HepG2 (cell line): ENCODE results near the gene EEF1AKMT3. TPM values are rescaled to one million over a fixed set of nuclear protein-coding genes. Genes with fewer than 3 reads are reported as not detected.

Experiments used
- ATAC-seq: fragments of 200-7000 bp; cut with Tn5 transposase; 3 replicates; pipeline ENCODE4 v1.9.1; 2020; ENCODE audit warnings: mild to moderate bottlenecking, moderate library complexity
- BruUV-seq: library from RNA; stranded (reverse); fragments of 400-500 nt; replicated peaks from 2 replicates; lab custom pipeline; 2021; lab: Mats Ljungman, UMichigan
- CTCF ChIA-PET: fragments of 300-600 bp; formaldehyde crosslinking; extraction: SDS; loops from one replicate; lab custom pipeline; 2021; ENCODE audit warnings: low total read pairs, inconsistent platforms, low intra/inter-chr PET ratio; lab: Yijun Ruan, JAX
- POLR2A ChIA-PET: fragments of 350-600 bp; sonication (Branson Sonifier 250); formaldehyde crosslinking; loops from one replicate; lab custom pipeline; 2020; ENCODE audit warnings: antibody characterized with exemption, inconsistent platforms; lab: Yijun Ruan, JAX
- DNase-seq: peaks from one replicate; pipeline ENCODE4 v3.0.0-alpha.2; 2015; ENCODE audit warnings: low spot score
- FAIRE-seq: peaks from 3 replicates; lab custom pipeline; 2011; peaks lifted over from hg19 to GRCh38; lab: Jason Lieb, UNC
- H2AFZ ChIP-seq: one replicate; pipeline ENCODE4 v1.6.1; 2011; ENCODE audit warnings: low read length, inconsistent platforms
- H3K27ac ChIP-seq: fragments of 300-600 bp; 3 replicates; pipeline ENCODE4 v1.8.0; 2011; ENCODE audit warnings: mixed run types, mild to moderate bottlenecking, mixed read lengths, low read length, inconsistent platforms; ENCODE audit not compliant: insufficient read depth; ENCODE audit errors: extremely low read length
- H3K27me3 ChIP-seq, 2 experiments: fragments of 200-600 bp in 1 of 2; 2 replicates in 1 of 2; 3 replicates in 1 of 2; pipeline versions ENCODE4 v1.6.0 to v1.8.0; 2011; ENCODE audit warnings: low read length in 2 of 2, mild to moderate bottlenecking in 2 of 2, moderate library complexity in 2 of 2, inconsistent platforms in 1 of 2; ENCODE audit not compliant: insufficient read depth in 2 of 2, control insufficient read depth in 1 of 2
- H3K36me3 ChIP-seq, 2 experiments: fragments of 200-600 bp in 1 of 2; replicated peaks in 1 of 2; 2 replicates in 1 of 2; 3 replicates in 1 of 2; pipeline versions ENCODE4 v1.5.1 to v1.8.0; 2011; ENCODE audit warnings: low read length in 2 of 2, inconsistent platforms in 1 of 2; ENCODE audit not compliant: insufficient read depth in 2 of 2, control insufficient read depth in 1 of 2
- H3K4me1 ChIP-seq: 2 replicates; pipeline ENCODE4 v1.5.1; 2012; ENCODE audit warnings: low read length, inconsistent platforms; ENCODE audit not compliant: insufficient read depth
- H3K4me2 ChIP-seq: 2 replicates; pipeline ENCODE4 v1.6.0; 2011; ENCODE audit warnings: low read depth, low read length, inconsistent platforms
- H3K4me3 ChIP-seq, 3 experiments: fragments of 200-600 bp in 1 of 3; sonication (generic), shearing (Covaris generic) in 1 of 3; replicated peaks in 1 of 3; 2 replicates each; pipeline ENCODE4 v1.5.1; 2011 to 2016; ENCODE audit warnings: low read length in 3 of 3, inconsistent platforms in 2 of 3, low read depth in 2 of 3, mild to moderate bottlenecking in 2 of 3, control low read depth in 1 of 3, mixed read lengths in 1 of 3; ENCODE audit not compliant: insufficient read depth in 1 of 3
- H3K79me2 ChIP-seq: one replicate; pipeline ENCODE4 v1.6.1; 2011; ENCODE audit warnings: low read length, inconsistent platforms; ENCODE audit not compliant: insufficient read depth
- H3K9ac ChIP-seq: 2 replicates; pipeline ENCODE4 v1.6.0; 2011; ENCODE audit warnings: mild to moderate bottlenecking, low read depth, low read length, inconsistent platforms; ENCODE audit not compliant: insufficient read depth
- H3K9me3 ChIP-seq: 2 replicates; pipeline ENCODE4 v1.5.1; 2012; ENCODE audit warnings: mild to moderate bottlenecking, low read length
- H4K20me1 ChIP-seq: 2 replicates; pipeline ENCODE4 v1.6.0; 2011; ENCODE audit warnings: inconsistent platforms, mild to moderate bottlenecking, low read length, moderate library complexity; ENCODE audit not compliant: insufficient read depth
- PHF20 ChIP-seq: sonication (generic); formaldehyde crosslinking; IDR thresholded peaks from 2 replicates; pipeline ENCODE4 v1.5.0; 2020; ENCODE audit warnings: mild to moderate bottlenecking, missing genetic modification reagents
- ZNF747 ChIP-seq: sonication (generic); formaldehyde crosslinking; IDR thresholded peaks from 2 replicates; pipeline ENCODE4 v1.8.1; 2023; ENCODE audit warnings: missing genetic modification reagents, mild to moderate bottlenecking, borderline replicate concordance
- WGBS: methylation state at CpG from one replicate; pipeline ENCODE4 v1.1.6; 2017; ENCODE audit warnings: low lambda C conversion rate; 5-methylcytosine and 5-hydroxymethylcytosine counted together
- in situ Hi-C: cut with HindIII; loops from 2 replicates; pipeline ENCODE4 v1.10.0; 2017; ENCODE audit warnings: low pct_unique_long_range_greater_than_20kb; ENCODE audit not compliant: extremely low pct_ligation_motif_present
- intact Hi-C: fragments of 100-400 bp; cut with micrococcal nuclease; formaldehyde crosslinking; loops from one replicate; pipeline ENCODE4 v1.10.0; 2022; ENCODE audit not compliant: unreplicated experiment
- polyA plus RNA-seq, 8 experiments: library from polyadenylated mRNA; depleted of rRNA in 3 of 8; stranded (reverse) in 7 of 8; unstranded in 1 of 8; fragments of >200 nt; fragmentation: Illumina TruSeq in 4 of 8; extraction: Trizol in 4 of 8; gene quantifications; 2 replicates each; pipeline versions ENCODE4 v1.2.1 to v1.2.3, GENCODE V29; 2011 to 2016; ENCODE audit warnings: low read depth in 4 of 8, missing spikeins in 1 of 8, mixed read lengths in 1 of 8; ENCODE audit not compliant: insufficient read depth in 1 of 8
- total RNA-seq, 5 experiments: library from RNA; depleted of rRNA; stranded (reverse); fragments of >200 nt; fragmentation: Illumina TruSeq; extraction: Trizol; gene quantifications; 2 replicates each; pipeline ENCODE4 v1.2.3, GENCODE V29; 2016; ENCODE audit warnings: low read depth in 1 of 5
- TF ChIP-seq, protein P1 (sequence below): sonication (generic); formaldehyde crosslinking; IDR thresholded peaks from 2 replicates; pipeline ENCODE4 v1.5.0; 2020; ENCODE audit warnings: mild to moderate bottlenecking, missing genetic modification reagents
- TF ChIP-seq, protein P2 (sequence below): sonication (generic); formaldehyde crosslinking; IDR thresholded peaks from one replicate; pipeline ENCODE4 v1.5.1; 2020; ENCODE audit warnings: mild to moderate bottlenecking, missing genetic modification reagents; ENCODE audit errors: not compliant biosample characterization
- TF ChIP-seq, protein P3 (sequence below): sonication (generic); formaldehyde crosslinking; IDR thresholded peaks from 2 replicates; pipeline ENCODE4 v1.8.1; 2022; ENCODE audit warnings: low read depth, mild to moderate bottlenecking, missing genetic modification reagents

EEF1AKMT3 gene
- total and polyA plus RNA-seq, 2 of the 13 experiments (the other 11 are each of a cell fraction or from before 2014, with no cell fraction given): 4.7 to 11.4 TPM

DNA sequence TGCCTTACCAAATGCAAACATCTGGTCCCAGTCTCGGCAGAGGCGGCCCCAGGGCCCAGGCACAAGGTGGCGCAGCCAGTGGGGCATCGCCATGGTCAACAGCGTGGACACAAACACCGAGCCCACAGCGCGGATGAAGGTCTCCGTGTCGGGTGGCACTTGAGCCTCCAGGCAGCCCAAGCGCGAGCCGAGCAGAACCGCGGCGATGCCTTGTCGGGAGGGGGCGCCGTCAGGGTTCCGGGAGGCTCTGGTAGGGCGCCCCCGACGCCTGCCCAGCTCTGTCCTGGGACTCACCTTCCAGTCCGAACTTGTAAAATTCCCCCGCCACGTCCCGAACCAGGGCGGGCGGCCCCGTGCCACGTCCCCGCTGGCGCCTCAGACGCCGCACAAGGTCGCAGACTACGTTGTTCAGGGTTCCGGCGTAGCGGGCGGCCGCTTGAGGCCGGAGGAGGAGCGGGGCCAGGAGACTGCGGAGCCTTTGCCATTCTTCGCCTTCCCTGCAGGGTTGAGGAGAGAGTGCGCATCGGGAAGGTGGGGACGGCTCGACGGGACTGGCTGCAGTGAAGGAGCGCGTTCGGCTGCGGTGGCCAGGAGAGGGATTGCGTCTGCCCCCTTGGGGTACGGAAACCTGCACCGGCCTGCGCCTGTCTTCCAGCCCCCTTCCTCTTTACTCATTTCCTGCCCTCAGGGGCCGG is 7.3 kb upstream of the EEF1AKMT3 start (continued):
- TF ChIP-seq, protein P1, sequence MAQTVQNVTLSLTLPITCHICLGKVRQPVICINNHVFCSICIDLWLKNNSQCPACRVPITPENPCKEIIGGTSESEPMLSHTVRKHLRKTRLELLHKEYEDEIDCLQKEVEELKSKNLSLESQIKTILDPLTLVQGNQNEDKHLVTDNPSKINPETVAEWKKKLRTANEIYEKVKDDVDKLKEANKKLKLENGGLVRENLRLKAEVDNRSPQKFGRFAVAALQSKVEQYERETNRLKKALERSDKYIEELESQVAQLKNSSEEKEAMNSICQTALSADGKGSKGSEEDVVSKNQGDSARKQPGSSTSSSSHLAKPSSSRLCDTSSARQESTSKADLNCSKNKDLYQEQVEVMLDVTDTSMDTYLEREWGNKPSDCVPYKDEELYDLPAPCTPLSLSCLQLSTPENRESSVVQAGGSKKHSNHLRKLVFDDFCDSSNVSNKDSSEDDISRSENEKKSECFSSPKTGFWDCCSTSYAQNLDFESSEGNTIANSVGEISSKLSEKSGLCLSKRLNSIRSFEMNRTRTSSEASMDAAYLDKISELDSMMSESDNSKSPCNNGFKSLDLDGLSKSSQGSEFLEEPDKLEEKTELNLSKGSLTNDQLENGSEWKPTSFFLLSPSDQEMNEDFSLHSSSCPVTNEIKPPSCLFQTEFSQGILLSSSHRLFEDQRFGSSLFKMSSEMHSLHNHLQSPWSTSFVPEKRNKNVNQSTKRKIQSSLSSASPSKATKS: no peak

DNA sequence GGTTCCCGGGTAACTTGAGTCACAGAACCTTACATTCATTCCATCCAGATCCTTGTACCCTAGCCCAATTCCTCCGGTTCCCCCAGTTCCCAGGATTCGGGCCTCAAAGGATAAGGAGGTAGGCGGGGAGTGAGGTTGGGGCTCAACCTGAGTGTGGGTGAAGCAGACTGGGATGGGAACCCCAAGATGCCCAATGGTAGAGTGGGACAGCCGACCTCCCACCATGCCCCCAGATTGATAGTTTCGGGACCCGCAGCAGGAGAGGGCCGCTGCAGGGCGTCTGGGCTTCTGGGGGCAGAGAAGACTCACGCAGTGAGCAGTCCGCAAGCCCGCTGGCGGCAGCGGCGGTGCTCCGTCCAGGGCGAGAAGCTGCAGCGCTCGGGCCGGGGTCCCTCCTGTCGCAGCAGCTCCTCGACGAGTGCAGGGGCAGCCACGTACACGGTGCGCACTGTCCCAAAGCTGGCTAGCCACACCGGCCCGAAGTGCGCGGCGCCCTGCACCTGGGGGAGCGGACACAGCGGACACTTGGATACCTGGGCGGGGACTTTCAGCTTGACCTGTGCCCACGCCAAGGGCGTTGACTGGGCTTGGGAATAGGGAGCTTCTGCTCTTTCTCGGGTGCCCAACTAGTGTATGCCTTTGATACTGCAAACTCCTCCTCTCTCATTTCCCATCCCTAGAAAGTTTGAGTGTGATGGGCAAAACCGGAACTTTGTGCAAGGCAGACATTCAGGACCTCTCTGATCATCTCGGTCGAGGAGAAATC is 6.5 kb upstream of the EEF1AKMT3 start:
- peak overlapping the region; percentile 50 for H3K9ac ChIP-seq
- FAIRE-seq (no peak), DNase-seq (no peak), ATAC-seq (peak; percentile 58)
- intact Hi-C loops: no loop called here
- H3K4me3 ChIP-seq: peak overlapping the region; percentile 53 to 78 (median 60)
- H3K79me2 ChIP-seq: peaks cover 6% of the 10 kb centered on the region
- 19% methylated on average over 8 of the region's 40 CpGs for WGBS
- ChIA-PET POLR2A (interaction anchor here (2.0 kb wide), 1 partner anchor 9 kb away, joined by 9 read pairs; no protein-coding TSS in a partner anchor), CTCF (interaction anchor here (1.1 kb wide), 1 partner anchor 9 kb away, joined by 3 read pairs; no protein-coding TSS in a partner anchor)
- peaks cover 42% of the 10 kb centered on the region for H3K4me1 ChIP-seq
- peaks cover 0 to 6% of the 10 kb centered on the region in 2 experiments; a peak in 1 of 5 replicates for H3K27me3 ChIP-seq
- peaks cover 14 to 18% of the 10 kb centered on the region in 2 experiments for H3K36me3 ChIP-seq
- H3K9me3 ChIP-seq: no peaks in the 10 kb centered on the region
- H3K27ac ChIP-seq: no peak overlapping the region
- in situ Hi-C loops: no loop called here
- TSS peak; percentile 65 for BruUV-seq
- no peaks in the 10 kb centered on the region for H4K20me1 ChIP-seq
- H3K4me2 ChIP-seq: peak overlapping the region; percentile 95
- H2AFZ ChIP-seq: peak overlapping the region; percentile 8
- TF ChIP-seq ZNF747 (CRISPR knock-in tag) (0 out of 2 replicates have a peak, but pooled peaks have one; percentile 45), PHF20 (CRISPR knock-in tag) (0 out of 2 replicates have a peak, but pooled peaks have one; percentile 8)
- TF ChIP-seq, protein P2, sequence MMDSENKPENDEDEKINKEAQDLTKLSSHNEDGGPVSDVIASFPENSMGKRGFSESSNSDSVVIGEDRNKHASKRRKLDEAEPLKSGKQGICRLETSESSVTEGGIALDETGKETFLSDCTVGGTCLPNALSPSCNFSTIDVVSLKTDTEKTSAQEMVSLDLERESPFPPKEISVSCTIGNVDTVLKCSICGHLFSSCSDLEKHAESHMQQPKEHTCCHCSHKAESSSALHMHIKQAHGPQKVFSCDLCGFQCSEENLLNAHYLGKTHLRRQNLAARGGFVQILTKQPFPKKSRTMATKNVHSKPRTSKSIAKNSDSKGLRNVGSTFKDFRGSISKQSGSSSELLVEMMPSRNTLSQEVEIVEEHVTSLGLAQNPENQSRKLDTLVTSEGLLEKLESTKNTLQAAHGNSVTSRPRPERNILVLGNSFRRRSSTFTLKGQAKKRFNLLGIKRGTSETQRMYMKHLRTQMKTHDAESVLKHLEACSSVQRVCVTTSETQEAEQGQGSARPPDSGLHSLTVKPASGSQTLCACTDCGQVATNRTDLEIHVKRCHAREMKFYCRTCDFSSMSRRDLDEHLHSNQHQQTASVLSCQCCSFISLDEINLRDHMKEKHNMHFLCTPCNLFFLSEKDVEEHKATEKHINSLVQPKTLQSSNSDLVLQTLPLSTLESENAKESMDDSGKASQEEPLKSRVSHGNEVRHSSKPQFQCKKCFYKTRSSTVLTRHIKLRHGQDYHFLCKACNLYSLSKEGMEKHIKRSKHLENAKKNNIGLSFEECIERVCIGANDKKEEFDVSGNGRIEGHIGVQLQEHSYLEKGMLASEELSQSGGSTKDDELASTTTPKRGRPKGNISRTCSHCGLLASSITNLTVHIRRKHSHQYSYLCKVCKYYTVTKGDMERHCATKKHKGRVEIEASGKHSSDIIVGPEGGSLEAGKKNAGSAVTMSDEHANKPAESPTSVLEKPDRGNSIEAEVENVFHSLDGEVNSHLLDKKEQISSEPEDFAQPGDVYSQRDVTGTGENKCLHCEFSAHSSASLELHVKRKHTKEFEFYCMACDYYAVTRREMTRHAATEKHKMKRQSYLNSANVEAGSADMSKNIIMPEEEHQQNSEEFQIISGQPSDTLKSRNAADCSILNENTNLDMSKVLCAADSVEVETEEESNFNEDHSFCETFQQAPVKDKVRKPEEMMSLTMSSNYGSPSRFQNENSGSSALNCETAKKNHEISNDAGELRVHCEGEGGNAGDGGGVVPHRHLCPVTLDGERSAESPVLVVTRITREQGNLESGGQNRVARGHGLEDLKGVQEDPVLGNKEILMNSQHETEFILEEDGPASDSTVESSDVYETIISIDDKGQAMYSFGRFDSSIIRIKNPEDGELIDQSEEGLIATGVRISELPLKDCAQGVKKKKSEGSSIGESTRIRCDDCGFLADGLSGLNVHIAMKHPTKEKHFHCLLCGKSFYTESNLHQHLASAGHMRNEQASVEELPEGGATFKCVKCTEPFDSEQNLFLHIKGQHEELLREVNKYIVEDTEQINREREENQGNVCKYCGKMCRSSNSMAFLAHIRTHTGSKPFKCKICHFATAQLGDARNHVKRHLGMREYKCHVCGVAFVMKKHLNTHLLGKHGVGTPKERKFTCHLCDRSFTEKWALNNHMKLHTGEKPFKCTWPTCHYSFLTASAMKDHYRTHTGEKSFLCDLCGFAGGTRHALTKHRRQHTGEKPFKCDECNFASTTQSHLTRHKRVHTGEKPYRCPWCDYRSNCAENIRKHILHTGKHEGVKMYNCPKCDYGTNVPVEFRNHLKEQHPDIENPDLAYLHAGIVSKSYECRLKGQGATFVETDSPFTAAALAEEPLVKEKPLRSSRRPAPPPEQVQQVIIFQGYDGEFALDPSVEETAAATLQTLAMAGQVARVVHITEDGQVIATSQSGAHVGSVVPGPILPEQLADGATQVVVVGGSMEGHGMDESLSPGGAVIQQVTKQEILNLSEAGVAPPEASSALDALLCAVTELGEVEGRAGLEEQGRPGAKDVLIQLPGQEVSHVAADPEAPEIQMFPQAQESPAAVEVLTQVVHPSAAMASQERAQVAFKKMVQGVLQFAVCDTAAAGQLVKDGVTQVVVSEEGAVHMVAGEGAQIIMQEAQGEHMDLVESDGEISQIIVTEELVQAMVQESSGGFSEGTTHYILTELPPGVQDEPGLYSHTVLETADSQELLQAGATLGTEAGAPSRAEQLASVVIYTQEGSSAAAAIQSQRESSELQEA (CRISPR knock-in tag): peak; percentile 63
- TF ChIP-seq, protein P3, sequence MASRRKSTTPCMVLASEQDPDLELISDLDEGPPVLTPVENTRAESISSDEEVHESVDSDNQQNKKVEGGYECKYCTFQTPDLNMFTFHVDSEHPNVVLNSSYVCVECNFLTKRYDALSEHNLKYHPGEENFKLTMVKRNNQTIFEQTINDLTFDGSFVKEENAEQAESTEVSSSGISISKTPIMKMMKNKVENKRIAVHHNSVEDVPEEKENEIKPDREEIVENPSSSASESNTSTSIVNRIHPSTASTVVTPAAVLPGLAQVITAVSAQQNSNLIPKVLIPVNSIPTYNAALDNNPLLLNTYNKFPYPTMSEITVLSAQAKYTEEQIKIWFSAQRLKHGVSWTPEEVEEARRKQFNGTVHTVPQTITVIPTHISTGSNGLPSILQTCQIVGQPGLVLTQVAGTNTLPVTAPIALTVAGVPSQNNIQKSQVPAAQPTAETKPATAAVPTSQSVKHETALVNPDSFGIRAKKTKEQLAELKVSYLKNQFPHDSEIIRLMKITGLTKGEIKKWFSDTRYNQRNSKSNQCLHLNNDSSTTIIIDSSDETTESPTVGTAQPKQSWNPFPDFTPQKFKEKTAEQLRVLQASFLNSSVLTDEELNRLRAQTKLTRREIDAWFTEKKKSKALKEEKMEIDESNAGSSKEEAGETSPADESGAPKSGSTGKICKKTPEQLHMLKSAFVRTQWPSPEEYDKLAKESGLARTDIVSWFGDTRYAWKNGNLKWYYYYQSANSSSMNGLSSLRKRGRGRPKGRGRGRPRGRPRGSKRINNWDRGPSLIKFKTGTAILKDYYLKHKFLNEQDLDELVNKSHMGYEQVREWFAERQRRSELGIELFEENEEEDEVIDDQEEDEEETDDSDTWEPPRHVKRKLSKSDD: no peak
